Activated naive CD8-positive, alpha-beta T cell treated with anti-CD3 and anti-CD28 coated beads, Interleukin-2, amount 50 U/mL, for 24 hours (primary cell): Measurements from ENCODE around the gene LILRB3.
"Not testable (repeated sequence)": the region's sequence is repeated elsewhere in the genome, so short reads cannot be mapped to it uniquely, and the experiment has no call there.

Experiments
- ATAC-seq: fragments of 150-1000 bp; cut with Tn5 transposase; one replicate; pipeline ENCODE4 v1.10.0; 2021
- DNase-seq: peaks from one replicate; pipeline ENCODE4 v3.0.0; 2021
- H3K27ac Mint-ChIP-seq: one replicate; pipeline ENCODE4 v1.8.0; 2021; ENCODE audit warnings: mild to moderate bottlenecking, mixed read lengths
- H3K27me3 Mint-ChIP-seq: one replicate; pipeline ENCODE4 v1.8.0; 2021; ENCODE audit warnings: mixed read lengths
- H3K36me3 Mint-ChIP-seq: one replicate; pipeline ENCODE4 v1.8.0; 2021; ENCODE audit warnings: low read depth, mixed read lengths
- H3K4me1 Mint-ChIP-seq: one replicate; pipeline ENCODE4 v1.8.0; 2021; ENCODE audit warnings: mixed read lengths
- H3K4me3 Mint-ChIP-seq: one replicate; pipeline ENCODE4 v1.8.0; 2021; ENCODE audit warnings: mild to moderate bottlenecking, moderate library complexity, mixed read lengths
- H3K9me3 Mint-ChIP-seq: one replicate; pipeline ENCODE4 v1.8.0; 2021; ENCODE audit warnings: mixed read lengths

Gene LILRB3

GRCh38 chr19:54179921-54180461 is 42.8 kb downstream of the LILRB3 start:
- DNase-seq = no peak
- H3K9me3 Mint-ChIP-seq = no peaks in the 10 kb centered on the region
- no peak for ATAC-seq
- no peaks in the 10 kb centered on the region for H3K4me1 Mint-ChIP-seq
- H3K36me3 Mint-ChIP-seq = peaks cover 37% of the 10 kb centered on the region
- no peak overlapping the region for H3K27ac Mint-ChIP-seq
- H3K27me3 Mint-ChIP-seq = no peaks in the 10 kb centered on the region
- no peak overlapping the region for H3K4me3 Mint-ChIP-seq

GRCh38 chr19:54179262-54179852 is 43.5 kb downstream of the LILRB3 start:
- H3K4me1 Mint-ChIP-seq = no peaks in the 10 kb centered on the region
- peaks cover 37% of the 10 kb centered on the region for H3K36me3 Mint-ChIP-seq
- ATAC-seq (no peak), DNase-seq (no peak)
- no peak overlapping the region for H3K4me3 Mint-ChIP-seq
- no peak overlapping the region for H3K27ac Mint-ChIP-seq
- no peaks in the 10 kb centered on the region for H3K27me3 Mint-ChIP-seq
- no peaks in the 10 kb centered on the region for H3K9me3 Mint-ChIP-seq

- Mint-ChIP-seq H3K36me3 (peaks cover 32% of the 10 kb centered on the region), H3K27me3 (no peaks in the 10 kb centered on the region), H3K4me1 (no peaks in the 10 kb centered on the region), H3K27ac (no peak overlapping the region), H3K9me3 (no peaks in the 10 kb centered on the region), H3K4me3 (no peak overlapping the region)
- ATAC-seq = peak; percentile 77
- no peak for DNase-seq
These were observed 44.1 kb downstream of the LILRB3 start for GRCh38 chr19:54178581-54179261.

- ATAC-seq = no peak
- H3K9me3 Mint-ChIP-seq = no peaks in the 10 kb centered on the region
- H3K4me1 Mint-ChIP-seq = no peaks in the 10 kb centered on the region
- DNase-seq = no peak
- no peak overlapping the region for H3K27ac Mint-ChIP-seq
- peaks cover 18% of the 10 kb centered on the region for H3K36me3 Mint-ChIP-seq
- no peaks in the 10 kb centered on the region for H3K27me3 Mint-ChIP-seq
- no peak overlapping the region for H3K4me3 Mint-ChIP-seq
These were observed 48.6 kb downstream of the LILRB3 start for GRCh38 chr19:54173951-54174834.

- Mint-ChIP-seq H3K27ac (no peak overlapping the region), H3K4me3 (no peak overlapping the region), H3K9me3 (no peaks in the 10 kb centered on the region), H3K27me3 (no peaks in the 10 kb centered on the region), H3K4me1 (peaks cover 2% of the 10 kb centered on the region), H3K36me3 (peaks cover 12% of the 10 kb centered on the region)
- no peak for ATAC-seq
- DNase-seq = no peak
These were observed 49.5 kb downstream of the LILRB3 start for GRCh38 chr19:54173359-54173699.

GRCh38 chr19:54172471-54173358 is 50.1 kb downstream of the LILRB3 start, which contains the start of gene TMC4:
TSS of gene TMC4 (minus strand) at chr19:54173160. CDS start at chr19:54173117, 43 bp downstream.
- peaks cover 6% of the 10 kb centered on the region for H3K4me1 Mint-ChIP-seq
- no peaks in the 10 kb centered on the region for H3K27me3 Mint-ChIP-seq
- H3K27ac Mint-ChIP-seq = no peak within 1 kb of the TSS
- H3K4me3 Mint-ChIP-seq = no peak within 1 kb of the TSS
- ATAC-seq (no peak), DNase-seq (no peak)
- no peaks in the 10 kb centered on the region for H3K9me3 Mint-ChIP-seq
- H3K36me3 Mint-ChIP-seq = peaks cover 8% of the 10 kb centered on the region

- DNase-seq, H3K36me3 Mint-ChIP-seq, H3K4me3 Mint-ChIP-seq, H3K9me3 Mint-ChIP-seq, H3K4me1 Mint-ChIP-seq, H3K27me3 Mint-ChIP-seq, ATAC-seq, H3K27ac Mint-ChIP-seq: not testable (repeated sequence)
These were observed 50.9 kb downstream of the LILRB3 start for GRCh38 chr19:54171736-54172431.

- DNase-seq (no peak), ATAC-seq (no peak)
- H3K4me3 Mint-ChIP-seq = no peak overlapping the region
- H3K4me1 Mint-ChIP-seq = peaks cover 12% of the 10 kb centered on the region
- H3K27ac Mint-ChIP-seq = no peak overlapping the region
- peaks cover 4% of the 10 kb centered on the region for H3K27me3 Mint-ChIP-seq
- H3K36me3 Mint-ChIP-seq = no peaks in the 10 kb centered on the region
- no peaks in the 10 kb centered on the region for H3K9me3 Mint-ChIP-seq
These were observed 53.6 kb downstream of the LILRB3 start for GRCh38 chr19:54169149-54169740.

GRCh38 chr19:54168174-54168917 is 54.5 kb downstream of the LILRB3 start:
- Mint-ChIP-seq H3K4me1 (peaks cover 16% of the 10 kb centered on the region), H3K27ac (no peak overlapping the region), H3K4me3 (no peak overlapping the region), H3K36me3 (no peaks in the 10 kb centered on the region), H3K27me3 (peaks cover 8% of the 10 kb centered on the region), H3K9me3 (no peaks in the 10 kb centered on the region)
- ATAC-seq = peak; percentile 86
- DNase-seq = peak; percentile 98
